NB4 (cell line): Measurements from ENCODE around the gene ZNF775.

ENCODE experiments used
- DNase-seq: peaks from one replicate; pipeline ENCODE4 v3.0.0; 2010; ENCODE audit warnings: low read depth
- H3K4me3 ChIP-seq: one replicate; pipeline ENCODE4 v1.5.1; 2011; ENCODE audit warnings: mild to moderate bottlenecking, low read depth, low read length, moderate library complexity
- CTCF ChIP-seq: IDR thresholded peaks from one replicate; pipeline ENCODE4 v1.5.1; 2012; ENCODE audit warnings: low read depth, low read length
- MAX ChIP-seq: IDR thresholded peaks from 2 replicates; pipeline ENCODE4 v1.6.1; 2011; ENCODE audit warnings: low read depth, low read length
- MYC ChIP-seq: IDR thresholded peaks from 2 replicates; pipeline ENCODE4 v1.6.1; 2011; ENCODE audit warnings: low read depth, low read length
- POLR2A ChIP-seq: IDR thresholded peaks from 2 replicates; pipeline ENCODE4 v1.6.1; 2011; ENCODE audit warnings: mild to moderate bottlenecking; ENCODE audit not compliant: insufficient read length; ENCODE audit errors: extremely low read depth

The ZNF775 gene

GRCh38 chr7:150412016-150412415, 32.9 kb downstream of the ZNF775 start:
- no peak for DNase-seq
- no peak overlapping the region for H3K4me3 ChIP-seq
- TF ChIP-seq MYC (no peak), CTCF (no peak), MAX (no peak), POLR2A (no peak)

- no peak for TF ChIP-seq MAX
- no peak for TF ChIP-seq CTCF
- TF ChIP-seq POLR2A, result no peak
- TF ChIP-seq MYC, result no peak
- no peak for DNase-seq
- H3K4me3 ChIP-seq, result no peak overlapping the region
Measured at GRCh38 chr7:150412518-150413488, 33.7 kb downstream of the ZNF775 start.

- no peak overlapping the region for H3K4me3 ChIP-seq
- TF ChIP-seq CTCF (no peak), POLR2A (no peak), MAX (no peak)
- DNase-seq, result no peak
Measured at GRCh38 chr7:150413640-150414081, 34.5 kb downstream of the ZNF775 start.

- no peak for TF ChIP-seq POLR2A
- no peak for TF ChIP-seq CTCF
- no peak for TF ChIP-seq MAX
- no peak for TF ChIP-seq MYC
- DNase-seq, result no peak
- H3K4me3 ChIP-seq, result no peak overlapping the region
Measured at GRCh38 chr7:150415161-150416153, 36.3 kb downstream of the ZNF775 start.

GRCh38 chr7:150417239-150417638, 38.1 kb downstream of the ZNF775 start:
- no peak for TF ChIP-seq MYC
- no peak for TF ChIP-seq POLR2A
- no peak for TF ChIP-seq CTCF
- no peak for TF ChIP-seq MAX
- no peak for DNase-seq
- no peak overlapping the region for H3K4me3 ChIP-seq
